ACHN (cell line): ENCODE data around the gene STAT6.

ENCODE experiments used
- DNase-seq: peaks from one replicate; pipeline ENCODE4 v3.0.0-alpha.2; 2015
- in situ Hi-C: cut with HindIII; loops from 2 replicates; pipeline ENCODE4 v1.10.0; 2017; ENCODE audit warnings: low sequenced_read_pairs, low pct_ligation_motif_present, low pct_unique_long_range_greater_than_20kb

The STAT6 gene

DNA sequence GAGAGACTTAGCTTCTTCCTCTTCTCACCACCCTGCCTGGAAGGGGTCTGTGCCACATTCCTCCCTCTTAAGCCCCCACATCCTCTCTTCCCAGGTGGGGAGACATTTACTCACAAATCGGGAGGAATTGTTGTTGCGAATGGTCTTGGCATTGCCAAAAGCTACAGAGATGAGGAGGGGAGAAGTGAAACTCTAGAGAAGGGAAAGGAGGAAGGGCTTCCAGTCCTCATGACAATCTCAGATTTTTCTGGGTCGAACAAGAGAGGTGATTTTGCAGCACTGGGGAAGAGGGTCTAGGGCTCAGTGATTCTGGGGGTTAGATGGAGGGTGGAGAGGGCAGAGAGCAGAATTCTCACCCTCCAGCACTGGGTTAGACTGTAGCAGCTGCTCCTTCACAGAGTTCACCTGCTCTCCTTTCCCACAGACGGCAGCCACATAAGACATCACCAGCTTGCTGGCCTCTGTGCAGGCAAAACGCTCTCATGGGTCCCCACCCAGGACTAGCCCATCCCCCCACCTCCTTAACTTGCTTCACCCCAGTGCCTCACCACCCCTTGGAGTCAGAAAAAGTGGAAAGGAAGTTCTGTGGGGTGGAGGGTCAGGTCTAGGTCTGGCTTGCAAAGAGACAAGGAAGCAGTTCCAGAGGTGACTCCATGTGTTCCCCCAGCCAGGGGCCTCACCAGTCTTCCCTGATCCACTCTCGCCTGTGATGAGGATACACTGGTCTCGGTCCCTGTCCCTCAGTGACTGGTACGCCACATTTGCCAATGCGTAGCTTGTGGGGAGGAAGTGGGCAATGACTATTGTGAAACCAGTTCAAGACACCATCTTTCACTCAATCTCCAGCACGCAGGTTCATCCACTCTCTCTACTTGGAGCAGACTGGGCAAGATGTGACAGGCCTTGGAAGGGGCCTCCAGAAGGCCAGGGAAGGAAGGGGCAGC lies 63.9 kb downstream of the STAT6 start:
- no peak for DNase-seq
- in situ Hi-C loops = no loop called here

DNA sequence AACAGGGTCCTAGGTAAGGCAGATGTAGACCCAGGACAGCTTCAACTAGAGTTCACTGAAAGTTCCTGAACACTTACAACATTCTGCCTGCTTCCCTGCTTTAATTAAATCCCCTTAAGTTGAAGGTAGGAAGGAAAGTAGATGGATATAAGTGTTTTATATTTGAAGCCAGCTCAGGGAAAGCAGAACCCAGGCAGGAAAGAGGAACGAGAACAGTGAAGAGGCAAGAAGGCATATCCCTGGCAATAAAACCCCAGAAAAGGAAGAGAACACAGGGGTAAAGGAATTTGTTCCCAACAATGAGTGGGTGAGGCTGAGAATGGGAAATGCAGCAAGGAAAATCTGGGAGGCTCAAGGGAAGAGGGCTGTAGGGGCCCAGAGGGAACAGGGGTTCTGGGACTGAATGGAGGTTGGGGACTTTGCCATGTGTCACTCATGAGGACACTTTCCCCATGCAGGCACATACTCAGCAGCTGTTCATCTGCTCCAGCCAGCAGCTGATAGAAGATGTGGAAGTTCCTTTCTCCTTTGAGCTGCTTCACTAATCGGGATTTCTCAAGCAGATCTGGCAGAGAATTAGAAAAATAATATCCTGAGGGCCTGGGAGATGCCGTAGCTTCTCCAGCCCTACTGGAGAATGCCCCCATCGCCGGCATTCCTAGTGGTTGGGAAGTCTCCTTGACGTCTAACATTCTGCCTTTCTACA lies 64.9 kb downstream of the STAT6 start:
- in situ Hi-C loops = no loop called here
- no peak for DNase-seq
